ENCODE data around the gene LILRB1.
"Not testable (repeated sequence)": the region's sequence is repeated elsewhere in the genome, so short reads cannot be mapped to it uniquely, and the experiment has no call there.

LILRB1 gene

DNA sequence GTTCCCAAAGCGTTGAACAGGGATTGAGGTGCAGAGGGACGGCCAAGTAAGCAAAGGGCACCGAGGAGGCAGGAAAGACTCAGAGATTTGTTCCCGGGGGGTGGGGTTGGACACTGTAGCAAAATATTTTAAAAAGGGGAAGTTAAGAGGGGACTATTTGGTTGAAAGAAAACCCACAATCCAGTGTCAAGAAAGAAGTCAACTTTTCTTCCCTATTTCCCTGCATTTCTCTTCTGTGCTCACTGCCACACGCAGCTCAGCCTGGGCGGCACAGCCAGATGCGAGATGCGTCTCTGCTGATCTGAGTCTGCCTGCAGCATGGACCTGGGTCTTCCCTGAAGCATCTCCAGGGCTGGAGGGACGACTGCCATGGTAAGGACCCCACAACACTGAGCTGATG, at the start of gene LILRB1:
LILRB1 (plus strand) TSS at position 223 of the 400 bp plus-strand sequence. CDS start 590 bp downstream, outside the sequence.
- DNase-seq: not testable (repeated sequence)

DNA sequence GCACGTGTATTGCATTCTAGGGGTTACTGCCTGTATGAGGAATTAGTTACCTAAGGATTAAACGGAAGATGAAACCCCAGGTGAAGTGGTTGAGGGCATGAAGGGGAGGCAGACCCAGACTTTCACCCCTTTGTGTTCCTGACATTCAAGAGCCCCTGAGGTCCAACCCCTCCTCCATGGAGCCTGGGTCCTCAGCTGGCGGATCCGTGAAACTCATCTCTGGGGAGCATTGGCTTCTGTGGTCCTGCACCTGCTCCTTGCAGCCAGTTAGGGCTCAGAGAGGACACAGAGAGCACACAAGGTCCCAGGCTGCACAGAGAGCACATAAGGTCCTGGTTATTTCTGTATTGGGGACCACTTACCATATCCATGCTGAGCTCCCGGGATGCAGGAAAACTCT, 43.9 kb upstream of the LILRB1 start:
- DNase-seq: no peak

DNA sequence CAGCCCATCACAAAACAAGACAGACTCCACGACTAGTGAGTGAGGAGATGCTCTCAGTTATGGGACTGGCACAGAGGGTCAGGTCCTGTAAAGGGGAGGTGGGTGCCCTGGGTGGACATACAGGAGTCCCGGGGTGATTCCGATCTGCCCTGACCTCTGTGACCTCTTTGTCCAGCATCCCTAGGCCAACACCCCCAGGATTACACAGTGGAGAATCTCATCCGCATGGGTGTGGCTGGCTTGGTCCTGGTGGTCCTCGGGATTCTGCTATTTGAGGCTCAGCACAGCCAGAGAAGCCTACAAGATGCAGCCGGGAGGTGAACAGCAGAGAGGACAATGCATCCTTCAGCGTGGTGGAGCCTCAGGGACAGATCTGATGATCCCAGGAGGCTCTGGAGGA, 43.3 kb upstream of the LILRB1 start:
- DNase-seq: no peak

DNA sequence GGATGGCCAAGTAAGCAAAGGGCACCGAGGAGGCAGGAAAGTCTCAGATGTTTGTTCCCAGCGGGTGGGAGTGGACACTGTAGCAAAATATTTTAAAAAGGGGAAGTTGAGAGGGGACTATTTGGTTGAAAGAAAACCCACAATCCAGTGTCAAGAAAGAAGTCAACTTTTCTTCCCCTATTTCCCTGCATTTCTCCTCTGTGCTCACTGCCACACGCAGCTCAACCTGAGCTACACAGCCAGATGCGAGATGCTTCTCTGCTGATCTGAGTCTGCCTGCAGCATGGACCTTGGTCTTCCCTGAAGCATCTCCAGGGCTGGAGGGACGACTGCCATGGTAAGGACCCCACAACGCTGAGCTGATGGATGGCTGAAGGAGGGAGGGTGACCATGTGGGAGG, 36.8 kb upstream of the LILRB1 start, which contains the start of gene LILRA1:
LILRA1 (plus strand) TSS at position 188 of the 400 bp plus-strand sequence. CDS start 613 bp downstream, outside the sequence.
- DNase-seq: not testable (repeated sequence)

DNA sequence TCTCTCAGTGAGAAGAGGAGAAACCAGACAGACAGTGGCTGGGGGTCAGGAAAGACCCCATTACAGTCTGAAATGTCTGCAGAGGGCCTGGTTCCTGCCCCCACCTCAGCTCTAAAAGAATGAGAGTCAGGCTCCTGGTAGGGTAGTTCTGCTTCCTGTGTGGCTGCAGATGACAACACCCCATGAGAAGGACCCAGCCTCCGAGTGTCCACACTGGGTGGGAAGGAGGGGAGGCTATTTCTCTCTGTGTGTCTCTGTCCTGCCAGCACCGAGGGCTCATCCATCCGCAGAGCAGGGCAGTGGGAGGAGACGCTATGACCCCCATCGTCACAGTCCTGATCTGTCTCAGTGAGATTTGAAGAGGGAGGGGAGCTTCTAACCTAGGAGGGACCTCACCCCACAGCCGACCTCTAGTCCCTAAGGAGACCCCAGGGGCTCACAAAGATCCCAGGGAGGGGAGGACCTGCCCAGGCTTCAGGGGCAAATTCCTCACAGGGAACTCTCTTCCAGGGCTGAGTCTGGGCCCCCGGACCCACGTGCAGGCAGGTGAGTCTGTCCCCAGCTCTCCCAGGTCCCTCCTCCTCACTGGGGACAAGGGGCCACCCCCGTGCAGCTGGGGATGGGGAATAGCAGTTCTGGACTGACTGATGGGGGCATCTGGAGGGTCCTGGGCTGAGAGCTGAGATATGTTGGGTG, 36.2 kb upstream of the LILRB1 start:
- not testable (repeated sequence) for DNase-seq

DNA sequence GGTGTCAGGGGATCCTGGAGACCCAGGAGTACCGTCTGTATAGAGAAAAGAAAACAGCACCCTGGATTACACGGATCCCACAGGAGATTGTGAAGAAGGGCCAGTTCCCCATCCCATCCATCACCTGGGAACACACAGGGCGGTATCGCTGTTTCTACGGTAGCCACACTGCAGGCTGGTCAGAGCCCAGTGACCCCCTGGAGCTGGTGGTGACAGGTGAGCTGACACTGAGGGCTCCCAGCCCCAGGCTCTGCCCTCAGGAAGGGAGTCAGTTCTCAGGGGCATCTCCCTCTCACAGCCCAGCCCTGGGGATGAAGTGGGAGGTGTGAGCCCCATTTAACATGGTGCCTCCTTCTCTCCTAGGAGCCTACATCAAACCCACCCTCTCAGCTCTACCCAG, 35.5 kb upstream of the LILRB1 start:
- DNase-seq: no peak

DNA sequence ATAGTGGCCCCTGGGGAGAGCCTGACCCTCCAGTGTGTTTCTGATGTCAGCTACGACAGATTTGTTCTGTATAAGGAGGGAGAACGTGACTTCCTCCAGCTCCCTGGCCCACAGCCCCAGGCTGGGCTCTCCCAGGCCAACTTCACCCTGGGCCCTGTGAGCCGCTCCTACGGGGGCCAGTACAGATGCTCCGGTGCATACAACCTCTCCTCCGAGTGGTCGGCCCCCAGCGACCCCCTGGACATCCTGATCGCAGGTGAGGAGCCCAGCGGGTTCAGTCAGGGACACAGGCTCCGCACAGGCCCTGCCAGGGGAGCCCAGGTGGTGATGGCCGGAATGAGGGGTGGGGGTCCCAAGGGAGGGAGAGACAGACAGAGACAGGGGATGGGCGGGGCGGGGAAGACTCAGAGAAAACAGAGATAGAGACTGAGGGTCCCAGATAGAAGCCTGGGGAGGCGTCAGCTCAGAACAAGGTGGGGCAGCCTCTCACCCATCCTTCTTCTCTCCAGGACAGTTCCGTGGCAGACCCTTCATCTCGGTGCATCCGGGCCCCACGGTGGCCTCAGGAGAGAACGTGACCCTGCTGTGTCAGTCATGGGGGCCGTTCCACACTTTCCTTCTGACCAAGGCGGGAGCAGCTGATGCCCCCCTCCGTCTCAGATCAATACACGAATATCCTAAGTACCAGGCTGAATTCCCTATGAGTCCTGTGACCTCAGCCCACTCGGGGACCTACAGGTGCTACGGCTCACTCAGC, 34.4 kb upstream of the LILRB1 start:
- DNase-seq: not testable (repeated sequence)

DNA sequence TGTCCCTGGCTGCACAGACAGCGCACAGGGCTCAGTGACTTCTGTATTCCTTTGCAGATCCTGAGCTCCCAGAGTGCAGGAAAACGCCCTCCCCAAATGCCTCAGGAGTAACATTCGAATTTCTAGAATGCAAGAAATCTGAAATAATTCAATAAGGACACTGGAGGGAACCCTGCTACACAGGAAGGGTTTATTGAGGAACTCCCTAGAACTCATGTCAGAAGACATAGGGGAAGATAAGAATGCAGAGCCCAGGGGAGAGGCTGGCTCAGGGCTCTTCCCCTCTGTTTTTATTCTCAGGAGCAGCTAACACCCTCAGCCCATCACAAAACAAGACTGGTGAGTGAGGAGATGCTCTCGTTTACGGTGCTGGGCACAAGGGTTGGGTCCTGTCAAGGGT, 30.1 kb upstream of the LILRB1 start:
- no peak for DNase-seq

DNA sequence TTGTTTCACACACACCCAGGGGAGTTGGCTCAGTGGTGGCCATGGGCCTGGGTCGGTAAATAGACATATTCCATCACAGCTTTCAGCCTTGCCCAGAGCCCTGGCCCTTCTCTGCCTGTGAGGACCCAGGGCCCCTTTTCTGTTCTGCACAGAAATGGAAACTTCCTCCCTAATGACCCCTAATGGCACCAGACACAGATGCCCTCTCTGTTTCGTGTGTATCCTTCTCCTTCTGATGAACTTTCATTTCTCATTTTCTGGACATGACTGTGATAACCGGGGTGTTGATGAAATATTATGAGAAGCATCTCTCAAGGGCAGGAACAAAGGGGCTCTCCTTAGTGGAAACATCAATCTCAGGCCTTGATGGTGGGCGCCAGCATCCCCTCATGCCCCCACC, 24.1 kb upstream of the LILRB1 start:
- no peak for DNase-seq

DNA sequence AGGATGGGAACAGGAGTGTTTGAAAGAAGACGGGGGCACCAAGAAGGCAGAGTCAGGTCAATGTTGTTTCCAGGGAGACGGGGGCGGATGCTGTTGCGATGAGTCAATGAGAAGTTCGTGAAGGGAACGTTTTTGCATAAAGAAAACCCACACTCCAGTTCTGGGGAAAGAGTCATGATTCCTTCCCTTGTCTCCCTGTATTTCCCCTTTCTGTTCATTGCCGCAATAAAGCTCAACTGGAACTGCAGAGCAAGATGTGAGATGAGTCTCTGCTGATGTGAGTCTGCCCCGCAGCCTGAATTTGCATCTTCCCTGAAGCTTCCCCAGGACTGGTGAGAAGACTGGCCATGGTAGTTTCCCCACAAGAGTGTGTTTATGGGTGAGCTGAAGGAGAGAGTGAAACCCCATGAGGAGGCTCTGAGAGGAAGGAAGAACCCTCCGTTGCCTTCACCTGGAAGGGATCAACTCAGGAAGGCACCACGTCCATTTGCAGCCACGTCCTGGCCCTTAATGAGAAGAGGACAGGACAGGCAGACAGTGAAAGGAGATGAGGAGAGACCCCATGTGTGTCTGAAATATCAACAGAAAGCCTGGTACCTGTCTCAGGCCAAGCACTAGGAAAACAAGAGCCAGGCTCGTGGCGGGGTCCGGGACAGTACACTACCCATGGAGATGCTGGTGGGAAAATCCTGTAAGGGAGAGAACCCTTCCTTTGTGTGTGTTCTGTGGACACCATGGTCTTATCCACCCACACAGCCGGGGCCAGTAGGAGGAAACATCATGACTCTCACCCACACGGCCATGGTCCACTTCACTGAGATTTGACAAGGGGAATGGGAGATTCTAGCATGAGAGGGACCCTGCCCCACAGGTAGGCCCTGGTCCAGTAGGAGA, 23.1 kb upstream of the LILRB1 start:
- no peak for DNase-seq

DNA sequence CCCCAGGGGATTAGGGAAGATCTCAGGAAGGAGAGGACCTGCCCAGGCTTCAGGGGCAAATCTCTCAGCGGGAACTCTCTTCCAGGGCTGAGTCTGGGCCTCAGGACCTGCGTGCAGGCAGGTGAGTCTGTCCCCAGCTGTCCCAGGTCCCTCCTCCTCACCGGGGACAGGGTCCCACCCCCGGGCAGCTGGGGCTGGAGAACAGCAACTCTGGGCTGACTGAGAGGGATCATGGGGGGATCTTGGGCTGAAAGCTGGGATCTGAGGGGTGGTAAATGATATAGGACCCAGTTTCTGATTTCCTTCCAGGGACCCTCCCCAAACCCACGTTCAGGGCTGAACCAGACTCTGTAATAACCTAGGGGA, 22.5 kb upstream of the LILRB1 start:
- DNase-seq: no peak

DNA sequence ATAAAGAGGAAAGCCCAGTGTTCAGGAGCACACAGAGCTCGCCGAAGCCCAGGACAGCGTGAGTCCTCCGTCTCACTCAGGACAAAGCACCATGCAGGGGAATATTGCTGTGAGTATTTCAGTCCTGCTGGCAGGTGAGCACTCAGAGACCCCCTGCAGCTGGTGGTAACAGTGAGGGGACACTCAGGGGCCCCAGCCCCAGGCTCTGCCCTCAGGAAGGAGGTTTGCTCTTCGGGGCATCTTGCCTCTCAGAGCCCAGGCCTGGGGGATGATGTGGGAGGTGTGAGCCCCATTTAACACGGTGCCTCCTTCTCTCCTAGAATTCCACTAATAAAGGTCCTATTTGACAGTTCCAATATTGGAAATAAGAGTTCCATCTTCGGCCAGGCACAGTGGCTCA, 22.1 kb upstream of the LILRB1 start:
- no peak for DNase-seq

DNA sequence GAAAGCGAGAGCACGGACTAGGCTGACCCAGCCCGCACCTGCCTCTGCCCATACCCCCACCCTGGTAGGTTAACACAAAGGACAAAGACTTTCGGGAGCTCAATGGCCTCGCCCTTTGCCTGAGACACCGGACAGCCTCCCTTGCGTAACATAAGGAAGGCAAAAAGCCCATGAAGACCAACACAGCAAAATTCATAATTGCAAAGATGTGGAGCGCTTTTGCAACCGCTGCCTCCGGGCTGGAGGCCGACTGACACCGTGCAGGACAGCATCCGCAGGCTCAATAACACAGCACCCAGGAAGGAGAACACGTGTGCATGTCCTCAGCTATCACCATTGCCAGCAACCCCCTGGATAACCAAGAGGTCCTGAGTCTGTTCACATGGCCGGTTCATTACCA, 21.5 kb upstream of the LILRB1 start:
- no peak for DNase-seq

DNA sequence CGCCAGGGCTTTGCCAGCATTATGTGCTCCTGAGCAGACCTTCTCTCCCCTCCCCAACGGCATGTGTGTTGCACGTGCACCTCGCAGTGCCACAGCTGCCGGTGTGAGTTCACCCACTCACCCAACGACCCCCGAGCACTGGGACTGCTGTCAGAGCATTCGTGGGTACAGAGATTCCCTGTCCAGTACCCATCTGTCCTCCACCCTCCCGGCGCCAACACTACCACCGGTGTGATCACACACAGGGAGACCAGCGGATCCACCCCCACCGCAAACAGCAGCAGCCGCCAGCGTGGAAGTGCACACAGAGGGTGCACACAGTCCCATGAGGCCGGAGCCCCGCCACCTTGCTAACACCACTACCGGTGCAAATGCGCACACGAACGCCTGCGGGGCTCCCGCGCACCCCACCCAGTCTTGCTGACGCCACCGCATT, 20.9 kb upstream of the LILRB1 start:
- no peak for DNase-seq

DNA sequence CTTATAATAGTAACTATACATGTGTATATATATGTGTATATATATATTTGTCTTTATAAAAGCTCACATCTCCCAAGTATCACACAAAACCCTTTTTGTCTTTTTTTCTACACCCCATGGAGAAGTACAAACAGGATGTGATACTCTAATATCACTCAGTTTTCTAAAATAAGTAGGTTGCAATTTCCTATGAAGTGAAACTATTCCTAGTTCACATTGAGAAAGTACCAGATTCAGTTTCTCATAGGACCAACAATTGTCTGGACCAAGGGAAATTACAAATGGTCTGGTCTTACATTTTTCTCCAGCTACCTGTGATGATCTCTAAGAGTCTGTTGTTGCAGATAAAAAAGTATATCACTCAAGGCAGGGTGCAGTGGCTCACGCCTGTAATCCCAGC, 17.9 kb upstream of the LILRB1 start:
- no peak for DNase-seq

DNA sequence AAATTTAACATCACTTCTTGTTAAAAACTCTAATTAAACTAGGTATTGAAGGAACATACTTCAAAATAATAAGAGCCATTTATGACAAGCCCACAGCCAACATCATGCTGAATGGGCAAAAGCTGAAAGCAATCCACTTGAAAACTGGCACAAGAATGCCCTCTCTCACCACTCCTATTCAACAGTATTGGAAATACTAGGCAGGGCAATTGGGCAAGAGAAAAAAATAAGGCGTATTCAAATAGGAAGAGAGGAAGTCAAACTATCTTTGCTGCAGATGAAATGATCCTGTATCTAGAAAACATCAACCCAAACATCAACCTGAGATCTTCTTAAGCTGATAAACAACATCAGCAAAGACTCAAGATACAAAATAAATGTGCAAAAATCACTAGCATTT, 15.6 kb upstream of the LILRB1 start:
- DNase-seq: no peak

DNA sequence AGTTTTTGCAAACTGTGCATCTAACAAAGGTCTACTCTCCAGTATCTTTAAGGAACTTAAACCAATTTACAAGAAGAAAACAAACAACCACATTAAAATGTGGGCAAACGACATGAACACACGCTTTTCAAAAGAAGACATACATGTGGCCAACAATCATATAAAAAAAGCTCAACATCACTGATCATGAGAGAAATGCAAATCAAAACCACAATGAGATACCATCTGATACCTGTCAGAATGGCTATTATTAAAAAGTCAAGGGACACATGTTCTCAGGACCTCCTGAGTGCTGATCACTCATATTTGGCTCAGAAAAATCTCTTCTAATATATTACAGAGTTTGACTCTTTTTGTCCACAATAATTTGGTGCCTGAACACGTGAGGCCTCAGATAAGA, 14.2 kb upstream of the LILRB1 start:
- no peak for DNase-seq

DNA sequence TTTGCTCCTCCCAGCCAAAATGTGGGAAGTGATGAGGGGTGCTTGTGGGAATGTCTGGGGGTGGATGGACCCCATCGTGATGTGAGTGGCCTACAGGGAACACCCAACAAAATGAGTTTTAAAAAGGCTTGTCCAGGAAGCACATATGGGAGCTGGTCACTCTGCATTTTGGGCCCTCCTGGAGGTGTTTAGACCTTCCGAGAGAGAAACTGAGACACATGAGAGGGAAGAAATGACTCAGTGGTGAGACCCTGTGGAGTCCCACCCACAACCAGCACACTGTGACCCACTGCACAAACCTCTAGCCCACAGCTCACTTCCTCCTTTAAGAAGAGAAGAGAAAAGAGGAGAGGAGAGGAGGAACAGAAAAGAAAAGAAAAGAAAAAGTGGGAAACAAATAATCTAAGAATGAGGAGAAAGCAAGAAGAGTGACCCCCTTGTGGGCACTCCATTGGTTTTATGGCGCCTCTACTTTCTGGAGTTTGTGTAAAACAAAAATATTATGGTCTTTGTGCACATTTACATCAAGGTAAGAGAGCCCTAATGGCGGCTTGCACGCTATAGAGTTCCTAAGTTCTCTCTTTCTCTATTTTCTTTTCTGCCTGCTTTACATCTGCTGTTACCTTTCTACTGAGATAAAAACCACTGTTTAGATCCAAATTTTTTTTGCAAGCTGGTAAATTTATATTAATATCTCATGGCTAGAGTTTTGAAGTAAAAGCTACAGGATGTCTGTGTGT, 13.3 kb upstream of the LILRB1 start:
- no peak for DNase-seq

DNA sequence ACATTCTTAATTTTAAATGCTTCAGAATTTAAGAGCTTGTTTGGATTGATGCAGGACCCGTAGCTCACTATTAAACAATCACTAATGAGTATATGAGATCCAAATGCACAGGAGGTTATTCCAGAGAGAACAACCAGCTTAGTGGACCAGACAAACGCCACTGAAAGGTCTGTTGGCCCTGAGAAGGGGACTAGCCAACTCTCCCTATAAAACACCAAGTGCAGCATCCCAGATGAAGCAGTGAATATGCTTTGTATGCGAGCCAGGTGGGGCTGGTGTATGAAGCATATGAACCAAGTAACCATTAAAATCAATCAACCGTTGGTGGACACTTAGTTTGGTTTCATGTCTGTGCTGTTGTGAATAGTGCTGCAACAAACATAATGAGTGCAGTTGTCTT, 9.8 kb upstream of the LILRB1 start:
- no peak for DNase-seq

DNA sequence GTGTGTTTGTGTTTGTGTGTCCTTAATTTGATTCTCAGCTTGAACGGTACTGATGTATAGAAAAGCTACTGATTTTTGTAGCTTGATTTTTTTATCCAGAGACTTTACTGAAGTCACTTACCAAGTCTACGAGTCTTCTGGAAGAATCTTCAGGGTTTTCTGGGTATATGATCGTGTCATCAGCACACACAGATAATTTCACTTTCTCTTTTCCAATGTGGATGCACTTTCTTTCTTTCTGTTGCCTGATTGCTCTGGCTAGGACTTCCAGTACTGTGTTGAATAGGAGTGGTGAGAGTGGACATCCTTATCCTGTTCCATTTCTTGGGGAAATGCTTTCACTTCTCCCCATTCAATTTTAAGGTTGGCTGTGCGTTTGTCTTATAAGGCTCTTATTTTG, 7.9 kb upstream of the LILRB1 start:
- DNase-seq: no peak

DNA sequence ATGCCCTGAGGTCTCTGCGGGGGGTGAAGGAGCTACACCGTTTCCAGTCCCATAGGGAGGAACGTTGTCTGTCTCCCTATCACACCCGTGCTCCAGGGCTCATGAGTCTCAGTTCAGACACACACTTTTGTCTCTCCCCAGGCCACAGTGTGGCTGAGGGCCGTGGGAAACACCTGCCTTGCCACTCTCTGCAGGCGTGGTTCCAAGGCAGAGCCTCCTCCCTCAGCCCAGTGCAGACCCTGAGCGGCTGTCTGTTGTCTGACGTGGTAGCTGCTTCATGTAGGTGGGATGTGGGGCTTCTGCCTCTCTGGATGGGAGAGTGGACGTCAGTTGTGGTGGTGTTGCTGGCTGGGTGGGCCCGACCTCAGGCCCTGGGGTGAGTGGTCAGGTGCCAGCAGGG, 6.0 kb upstream of the LILRB1 start:
- DNase-seq: not testable (repeated sequence)

DNA sequence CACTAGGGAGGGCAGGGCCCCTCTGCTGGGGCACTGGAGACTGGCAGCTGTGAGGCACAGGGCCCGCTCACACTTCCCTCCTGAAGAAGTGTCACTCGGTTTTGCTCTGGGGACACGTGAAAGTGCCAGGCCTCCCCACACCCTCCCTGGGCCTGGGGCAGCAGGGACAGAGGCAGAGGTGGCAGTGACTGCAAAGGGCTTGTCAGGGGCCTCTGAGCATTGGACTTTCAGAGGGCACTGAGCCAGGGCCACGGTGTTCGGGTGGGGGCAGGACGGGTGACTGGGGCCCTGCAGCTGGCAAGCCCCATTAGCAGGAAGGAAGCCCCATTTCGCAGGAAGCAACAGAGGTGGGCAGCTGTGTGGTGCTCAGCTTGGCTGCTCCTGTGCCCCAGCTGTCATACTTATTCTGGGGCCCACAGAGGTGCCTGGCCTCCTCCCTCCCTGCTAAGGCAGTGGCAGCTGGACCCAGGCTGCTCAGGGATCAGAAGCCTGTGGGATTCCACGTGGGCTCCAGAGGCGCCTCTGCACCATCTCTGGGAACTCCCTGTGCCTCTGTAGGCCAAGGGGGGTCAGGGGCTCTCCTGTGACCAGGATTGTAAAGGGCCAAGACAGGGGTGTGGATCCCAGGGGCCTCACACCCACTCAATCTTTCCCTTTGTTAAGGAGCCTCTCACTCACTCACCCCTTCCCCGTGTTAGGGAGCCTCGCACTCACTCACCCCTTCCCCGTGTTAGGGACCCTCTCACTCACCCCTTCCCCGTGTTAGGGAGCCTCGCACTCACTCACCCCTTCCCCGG, 5.2 kb upstream of the LILRB1 start:
- not testable (repeated sequence) for DNase-seq
